ENCODE measurements around the gene ATAD3C. TPM values are rescaled to one million over a fixed set of nuclear protein-coding genes. Genes with fewer than 3 reads are reported as not detected.
"Not testable (repeated sequence)": the region's sequence is repeated elsewhere in the genome, so short reads cannot be mapped to it uniquely, and the experiment has no call there.

Gene ATAD3C
- total and polyA plus RNA-seq, 12 donors = under 0.01 to 1.4 (median 0.69) TPM; not detected in 3

GRCh38 chr1:1411626-1412025 lies 37.9 kb upstream of the ATAD3C start:
- 89 to 95% (median 93%) methylated on average over 8 to 13 of the region's 13 CpGs for WGBS, 4 donors
- no peak overlapping the region for H3K27ac ChIP-seq
- DNase-seq = no peak
- intact Hi-C loops (cut with DNase I) = no loop called here
- TF ChIP-seq CTCF (IDR thresholded peaks at IDR 0.05) = no peak
- TF ChIP-seq POLR2A (IDR thresholded peaks at IDR 0.05) = no peak
- peaks cover 5 to 12% of the 10 kb centered on the region in 2 donors for H3K4me1 ChIP-seq (replicated peaks in 1 of 2)
- H3K9me3 ChIP-seq (replicated peaks in 1 of 3) = no peaks in the 10 kb centered on the region
- H3K4me3 ChIP-seq = no peak overlapping the region
- no peaks in the 10 kb centered on the region for H3K36me3 ChIP-seq (replicated peaks in 1 of 2)
- no peaks in the 10 kb centered on the region for H3K27me3 ChIP-seq

GRCh38 chr1:1412311-1412902 lies 37.1 kb upstream of the ATAD3C start:
- intact Hi-C loops (cut with DNase I) = not testable (repeated sequence)
- WGBS, 4 donors = 92 to 96% (median 94%) methylated on average over 11 of the region's 11 CpGs

GRCh38 chr1:1415751-1416150 lies 33.7 kb upstream of the ATAD3C start:
- no peak for TF ChIP-seq CTCF (IDR thresholded peaks at IDR 0.05)
- TF ChIP-seq POLR2A (IDR thresholded peaks at IDR 0.05) = no peak
- Histone ChIP-seq H3K4me3 (no peak overlapping the region), H3K36me3 (replicated peaks in 1 of 2) (no peaks in the 10 kb centered on the region), H3K27ac (no peak overlapping the region), H3K9me3 (replicated peaks in 1 of 3) (no peaks in the 10 kb centered on the region), H3K27me3 (no peaks in the 10 kb centered on the region), H3K4me1 (replicated peaks in 1 of 2) (no peaks in the 10 kb centered on the region)
- DNase-seq = no peak
- intact Hi-C loops (cut with DNase I) = no loop called here
- 71 to 77% (median 76%) methylated on average over 13 of the region's 13 CpGs for WGBS, 4 donors

More at GRCh38 chr1:1412311-1412902, 37.1 kb upstream of the ATAD3C start:
- peaks cover 5 to 12% of the 10 kb centered on the region in 2 donors for H3K4me1 ChIP-seq (replicated peaks in 1 of 2)
- H3K9me3 ChIP-seq (replicated peaks in 1 of 3); H3K27ac ChIP-seq; DNase-seq; H3K4me3 ChIP-seq; H3K27me3 ChIP-seq; H3K36me3 ChIP-seq (replicated peaks in 1 of 2): not testable (repeated sequence)

- H3K4me3 ChIP-seq; H3K9me3 ChIP-seq (replicated peaks in 1 of 3); H3K36me3 ChIP-seq (replicated peaks in 1 of 2); DNase-seq; intact Hi-C loops (cut with DNase I); H3K27ac ChIP-seq; H3K4me1 ChIP-seq (replicated peaks in 1 of 2); H3K27me3 ChIP-seq: not testable (repeated sequence)
- WGBS, 4 donors = 74 to 77% (median 76%) methylated on average over 5 of the region's 5 CpGs
Measured at GRCh38 chr1:1417396-1417795, 32.1 kb upstream of the ATAD3C start.

GRCh38 chr1:1417825-1418463 lies 31.5 kb upstream of the ATAD3C start:
- DNase-seq; H3K36me3 ChIP-seq (replicated peaks in 1 of 2); H3K9me3 ChIP-seq (replicated peaks in 1 of 3); H3K27ac ChIP-seq; H3K27me3 ChIP-seq; H3K4me1 ChIP-seq (replicated peaks in 1 of 2); H3K4me3 ChIP-seq; intact Hi-C loops (cut with DNase I): not testable (repeated sequence)
- WGBS, 4 donors = 84 to 90% (median 88%) methylated on average over 22 to 25 of the region's 25 CpGs

All from adrenal gland (tissue), 12 donors.